ENCODE data around the gene BHLHA15.

BHLHA15 gene

DNA sequence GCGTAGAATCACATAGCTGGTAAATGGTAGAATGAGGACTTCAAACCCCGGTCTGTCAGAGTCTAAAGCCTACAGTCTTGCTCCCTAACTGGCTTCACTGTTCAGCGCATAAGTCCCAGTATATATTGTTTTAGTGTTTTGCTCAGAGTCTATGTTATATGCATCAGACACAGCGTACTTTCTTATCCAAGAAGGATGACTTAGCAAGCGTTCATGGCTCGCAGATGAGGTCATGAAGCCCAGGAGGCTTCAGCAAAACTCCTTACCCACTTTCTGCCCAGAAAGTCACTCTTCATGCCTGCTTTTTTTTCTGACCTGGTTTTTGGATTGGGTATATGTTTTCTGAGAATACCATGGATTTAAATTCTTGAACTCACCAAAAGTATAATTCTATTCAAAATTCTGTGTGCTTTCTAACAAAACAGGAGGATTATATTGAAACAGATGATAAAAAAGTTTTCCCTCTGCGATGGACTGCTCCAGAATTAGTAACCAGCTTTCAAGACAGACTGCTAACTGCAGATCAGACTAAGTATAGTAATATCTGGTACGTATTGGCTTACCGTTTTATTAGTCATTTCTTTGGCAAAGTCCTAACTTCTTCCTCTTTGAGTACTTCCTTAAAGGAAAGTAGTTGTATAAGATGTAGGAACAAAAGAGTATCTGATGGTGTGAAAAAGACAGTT lies 24.6 kb upstream of the BHLHA15 start:
- DNase-seq, result no peak

DNA sequence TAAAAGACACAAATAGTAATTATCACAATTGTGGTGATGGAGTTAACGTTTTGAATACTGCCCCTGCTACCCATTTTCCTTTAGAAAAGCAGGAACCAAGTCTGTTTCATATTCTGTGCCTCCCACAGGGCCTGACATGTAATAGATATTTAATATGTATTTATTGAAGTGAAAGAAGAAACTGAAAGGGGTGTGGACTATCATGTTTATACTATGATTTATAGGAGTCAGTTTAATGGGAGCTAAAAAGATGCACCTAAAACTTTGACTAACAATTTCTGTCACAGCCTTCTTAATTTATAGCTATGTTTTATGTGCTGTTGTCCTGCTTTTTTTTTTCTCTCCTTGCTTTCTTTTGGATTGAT lies 24.1 kb upstream of the BHLHA15 start:
- no peak for DNase-seq

DNA sequence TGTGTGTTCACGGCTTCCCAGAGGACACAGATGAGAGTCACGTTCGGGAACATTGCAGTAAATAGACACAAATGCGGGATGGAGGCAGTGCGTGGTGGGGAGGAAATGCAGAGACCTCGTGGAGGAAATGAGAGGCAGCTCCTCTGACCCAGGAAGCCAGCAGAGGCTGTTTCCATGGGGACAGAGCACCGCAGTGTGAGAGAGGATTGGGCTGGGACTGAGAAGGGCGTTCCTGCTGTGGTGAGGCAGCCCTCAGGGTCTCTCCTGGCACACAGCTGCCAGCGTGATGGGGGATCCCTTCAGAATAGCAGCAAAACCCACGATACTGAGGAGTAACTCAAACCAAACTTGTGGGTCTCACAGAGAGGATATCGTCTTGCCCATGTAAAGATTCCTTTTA lies 21.7 kb upstream of the BHLHA15 start:
- no peak for DNase-seq

DNA sequence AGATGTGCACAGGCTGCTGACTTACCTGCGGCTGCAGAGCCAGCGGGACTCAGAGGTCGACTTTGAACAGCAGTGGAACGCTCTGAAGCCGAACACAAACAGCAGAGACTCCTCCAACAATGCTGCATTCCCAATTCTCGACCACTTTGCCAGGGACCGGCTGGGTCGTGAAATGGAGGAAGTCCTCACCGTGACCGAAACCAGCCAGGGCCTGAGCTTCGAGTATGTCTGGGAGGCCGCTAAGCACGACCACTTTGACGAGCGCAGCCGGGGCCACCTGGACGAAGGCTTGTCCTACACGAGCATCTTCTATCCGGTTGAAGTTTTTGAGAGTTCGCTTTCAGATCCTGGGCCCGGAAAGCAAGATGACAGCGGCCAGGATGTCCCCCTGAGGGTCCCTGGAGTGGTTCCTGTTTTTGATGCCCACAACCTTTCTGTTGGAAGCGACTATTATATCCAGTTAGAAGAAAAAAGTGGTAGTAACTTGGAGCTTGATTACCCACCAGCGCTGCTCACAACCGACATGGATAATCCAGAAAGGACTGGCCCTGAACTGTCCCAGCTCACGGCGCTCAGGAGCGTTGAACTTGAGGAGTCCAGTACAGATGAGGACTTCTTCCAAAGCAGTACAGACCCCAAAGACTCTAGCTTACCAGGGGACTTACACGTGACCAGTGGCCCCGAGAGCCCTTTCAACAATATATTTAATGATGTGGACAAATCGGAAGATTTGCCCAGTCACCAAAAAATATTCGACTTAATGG lies 19.4 kb upstream of the BHLHA15 start:
- DNase-seq, result no peak

DNA sequence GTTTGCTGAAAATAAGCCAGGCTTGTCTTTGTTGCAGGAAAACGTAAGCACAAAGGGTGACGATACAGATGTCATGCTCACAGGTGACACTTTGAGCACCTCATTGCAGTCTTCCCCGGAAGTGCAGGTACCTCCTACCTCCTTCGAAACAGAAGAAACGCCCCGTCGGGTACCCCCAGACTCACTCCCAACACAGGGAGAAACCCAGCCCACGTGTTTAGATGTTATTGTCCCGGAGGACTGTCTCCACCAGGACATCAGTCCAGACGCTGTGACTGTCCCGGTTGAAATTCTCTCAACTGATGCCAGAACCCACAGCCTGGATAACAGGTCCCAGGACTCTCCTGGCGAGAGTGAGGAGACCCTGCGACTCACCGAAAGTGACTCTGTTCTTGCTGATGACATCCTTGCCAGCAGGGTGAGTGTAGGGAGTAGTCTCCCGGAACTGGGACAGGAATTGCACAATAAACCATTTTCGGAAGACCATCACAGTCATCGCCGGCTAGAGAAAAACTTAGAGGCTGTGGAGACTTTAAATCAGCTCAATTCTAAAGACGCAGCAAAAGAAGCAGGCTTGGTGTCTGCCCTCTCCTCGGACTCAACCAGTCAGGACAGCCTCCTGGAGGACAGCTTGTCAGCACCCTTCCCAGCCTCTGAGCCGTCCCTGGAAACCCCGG lies 18.3 kb upstream of the BHLHA15 start:
- DNase-seq, result no peak

DNA sequence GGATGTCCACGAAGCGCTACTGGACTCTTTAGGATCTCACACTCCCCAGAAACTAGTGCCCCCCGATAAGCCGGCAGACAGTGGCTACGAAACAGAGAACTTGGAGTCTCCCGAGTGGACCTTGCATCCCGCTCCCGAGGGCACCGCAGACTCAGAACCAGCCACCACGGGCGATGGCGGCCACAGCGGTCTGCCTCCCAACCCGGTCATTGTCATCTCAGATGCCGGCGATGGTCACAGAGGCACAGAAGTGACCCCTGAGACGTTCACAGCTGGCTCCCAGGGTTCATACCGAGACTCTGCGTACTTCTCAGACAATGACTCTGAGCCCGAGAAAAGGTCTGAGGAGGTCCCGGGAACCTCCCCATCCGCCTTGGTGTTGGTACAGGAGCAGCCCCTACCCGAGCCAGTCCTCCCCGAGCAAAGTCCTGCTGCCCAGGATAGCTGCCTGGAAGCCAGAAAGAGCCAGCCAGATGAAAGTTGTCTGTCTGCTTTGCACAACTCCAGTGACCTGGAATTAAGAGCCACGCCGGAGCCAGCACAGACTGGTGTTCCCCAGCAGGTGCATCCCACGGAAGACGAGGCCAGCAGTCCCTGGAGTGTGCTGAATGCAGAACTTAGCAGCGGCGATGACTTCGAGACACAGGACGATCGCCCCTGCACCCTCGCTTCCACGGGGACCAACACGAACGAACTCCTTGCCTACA lies 17.6 kb upstream of the BHLHA15 start:
- DNase-seq, result no peak

DNA sequence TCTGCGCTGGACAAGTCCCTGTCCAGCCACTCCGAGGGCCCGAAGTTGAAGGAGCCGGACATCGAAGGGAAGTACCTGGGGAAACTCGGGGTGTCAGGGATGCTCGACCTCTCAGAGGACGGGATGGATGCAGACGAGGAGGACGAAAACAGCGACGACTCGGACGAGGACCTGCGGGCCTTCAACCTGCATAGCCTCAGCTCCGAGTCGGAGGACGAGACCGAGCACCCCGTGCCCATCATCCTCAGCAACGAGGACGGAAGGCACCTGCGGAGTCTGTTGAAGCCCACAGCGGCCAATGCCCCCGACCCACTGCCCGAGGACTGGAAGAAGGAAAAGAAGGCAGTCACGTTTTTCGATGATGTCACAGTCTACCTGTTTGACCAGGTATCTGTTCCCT lies 17.1 kb upstream of the BHLHA15 start:
- no peak for DNase-seq

DNA sequence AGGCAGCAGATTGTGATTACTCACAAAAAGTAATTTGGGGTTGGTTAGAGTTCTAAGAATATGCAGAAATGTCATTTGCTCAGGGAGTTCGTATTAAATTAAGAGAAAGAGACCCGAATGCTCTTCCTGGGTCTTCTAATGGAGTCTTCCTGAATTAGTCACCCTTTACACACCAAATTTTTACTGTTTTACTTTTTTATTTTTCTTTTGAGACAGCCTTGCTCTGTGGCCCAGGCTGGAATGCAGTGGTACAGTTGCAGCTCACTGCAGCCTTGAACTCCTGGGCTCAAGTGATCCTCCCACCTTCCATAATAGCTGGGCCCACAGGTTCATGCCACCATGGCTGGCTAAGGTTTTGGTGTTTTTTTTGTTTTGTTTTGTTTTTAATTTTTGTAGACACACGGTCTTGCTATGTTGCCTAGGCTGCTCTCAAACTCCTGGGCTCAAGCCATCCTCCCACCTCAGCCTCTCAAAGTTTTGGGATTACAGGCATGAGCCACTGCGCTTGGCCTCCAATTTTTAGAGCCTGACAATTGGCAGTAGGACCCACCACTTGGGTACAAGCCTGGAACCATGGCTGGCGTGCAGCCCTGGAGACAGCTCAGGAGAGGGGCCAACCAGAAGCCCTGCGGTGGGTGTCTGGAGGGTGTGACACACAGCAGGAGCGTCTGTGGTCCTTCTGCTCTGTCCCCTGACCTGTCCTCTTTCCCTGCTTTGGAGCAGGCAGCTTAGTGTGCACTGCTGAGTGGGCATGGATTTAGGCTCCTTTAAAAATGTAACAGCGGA lies 16.4 kb upstream of the BHLHA15 start:
- peak in 11 of 58 donors; percentile 9 to 57 (median 32) for DNase-seq

DNA sequence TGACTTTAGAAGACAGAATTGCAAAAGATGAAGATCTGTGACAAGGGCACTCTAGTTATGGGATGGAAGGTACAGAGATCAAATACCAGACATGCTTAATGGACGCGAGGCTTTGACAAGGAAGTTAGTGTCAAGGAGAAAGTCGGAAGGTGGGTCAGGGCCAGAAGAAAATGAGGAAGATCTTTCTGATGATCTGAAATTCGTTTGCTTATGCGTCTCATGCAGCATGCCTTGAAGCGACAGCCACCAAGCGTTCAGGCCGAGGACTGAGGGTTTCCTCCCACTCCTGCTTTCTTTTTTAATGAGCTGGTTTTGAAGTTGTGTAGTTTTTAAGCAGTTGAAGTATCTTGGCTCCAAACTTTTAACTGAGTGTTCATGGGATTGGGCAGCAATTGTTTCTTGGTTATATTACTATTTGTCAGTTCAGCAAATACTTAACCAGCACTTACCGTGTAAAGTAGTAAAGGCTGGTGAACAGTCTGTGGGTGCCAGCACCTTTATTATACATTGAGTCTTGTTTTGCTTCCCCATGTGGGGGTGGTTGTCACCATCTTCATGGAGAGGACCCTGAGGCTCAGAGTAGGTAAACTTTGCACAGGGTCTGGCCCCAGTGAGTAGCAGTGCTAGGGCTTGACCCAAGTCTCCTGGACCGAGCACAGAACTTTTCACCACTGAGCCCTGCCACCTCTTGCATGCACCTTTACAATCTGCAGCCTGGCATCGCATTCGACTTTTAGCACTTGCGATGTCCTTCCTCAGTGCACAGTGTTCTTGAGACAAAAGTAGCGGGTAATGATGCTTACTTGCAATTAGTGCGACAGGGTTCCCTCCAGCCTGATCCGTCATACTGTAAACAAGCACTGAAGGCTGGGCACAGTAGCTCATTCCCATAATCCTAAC lies 14.3 kb upstream of the BHLHA15 start:
- DNase-seq, result peak in 4 of 58 donors; percentile 21 to 55 (median 28)

DNA sequence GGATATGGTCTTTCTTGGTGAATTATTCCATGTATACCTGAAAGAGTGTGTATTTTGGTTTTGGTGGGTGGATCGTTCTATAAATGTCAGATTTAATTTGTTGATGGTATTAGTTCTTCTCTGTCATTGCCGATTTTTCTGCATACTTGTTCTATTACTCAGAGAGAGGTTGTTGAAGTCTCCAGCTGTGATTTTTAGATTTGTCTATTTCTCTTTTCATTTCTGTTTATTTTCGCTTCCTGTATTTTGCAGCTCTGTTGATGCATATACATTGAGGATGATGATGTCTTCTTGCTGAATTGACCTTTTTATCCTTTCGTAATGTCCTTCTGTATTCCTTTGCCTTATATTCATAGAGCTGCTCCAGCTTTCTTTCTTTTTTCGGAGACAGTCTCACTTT lies 12.1 kb upstream of the BHLHA15 start:
- no peak for DNase-seq

DNA sequence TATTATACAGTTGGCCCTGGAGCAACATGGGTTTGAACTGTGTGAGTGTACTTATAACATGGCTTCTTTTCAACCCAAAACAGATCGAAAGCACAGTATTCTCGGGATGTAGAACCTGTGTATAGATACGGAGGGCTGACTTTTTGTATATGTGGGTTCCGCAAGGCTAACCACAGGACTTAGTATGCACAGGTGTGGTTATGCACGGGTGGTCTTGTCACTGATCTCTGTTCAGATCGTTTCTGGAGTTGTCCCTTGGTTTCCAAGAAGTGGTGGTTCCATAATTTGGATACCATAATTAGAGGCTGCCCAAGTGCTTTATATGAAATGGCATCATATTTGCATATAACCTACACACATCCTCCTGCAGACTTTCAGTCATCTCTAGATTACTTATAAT lies 10.9 kb upstream of the BHLHA15 start:
- DNase-seq, result no peak

DNA sequence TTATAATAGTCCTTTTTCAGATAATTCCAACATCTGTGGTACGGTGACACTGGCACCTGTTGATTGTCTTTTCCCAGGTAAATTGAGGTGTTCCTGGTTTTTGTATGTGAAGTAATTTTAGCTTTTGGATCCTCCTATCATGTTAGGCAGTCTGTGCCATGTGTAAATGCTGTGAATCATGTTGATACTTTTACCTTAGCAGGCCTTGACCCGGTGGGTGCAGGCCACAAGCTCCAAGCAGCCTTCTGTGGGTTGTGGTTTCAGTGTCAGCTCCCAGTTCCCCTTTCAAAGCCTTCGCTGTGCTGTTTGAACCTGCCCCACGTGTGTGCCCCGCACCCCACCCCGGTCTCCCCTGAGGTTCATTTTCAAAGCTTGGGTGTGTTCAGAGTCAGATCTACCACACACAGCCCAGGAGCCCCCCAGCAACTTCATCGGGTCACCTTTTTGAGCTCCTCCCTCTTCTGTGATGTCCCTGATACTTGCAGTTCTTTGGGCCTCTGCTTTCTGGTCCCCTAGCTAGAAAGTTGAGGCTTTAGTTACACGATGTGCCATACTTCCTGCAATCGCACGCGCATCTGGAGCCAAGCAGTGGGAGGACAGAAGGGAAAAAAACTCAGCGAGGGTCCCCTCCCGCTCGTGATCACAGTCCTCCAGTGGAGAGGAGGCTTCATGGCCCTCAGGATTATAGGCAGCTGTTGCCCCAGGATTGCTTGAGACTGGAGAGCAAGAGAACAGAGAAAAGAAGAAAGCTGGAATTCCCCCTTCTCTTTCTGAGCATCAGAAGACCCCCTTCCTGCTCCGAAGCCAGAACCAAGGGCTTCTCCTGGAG lies 8.7 kb upstream of the BHLHA15 start:
- no peak for DNase-seq

DNA sequence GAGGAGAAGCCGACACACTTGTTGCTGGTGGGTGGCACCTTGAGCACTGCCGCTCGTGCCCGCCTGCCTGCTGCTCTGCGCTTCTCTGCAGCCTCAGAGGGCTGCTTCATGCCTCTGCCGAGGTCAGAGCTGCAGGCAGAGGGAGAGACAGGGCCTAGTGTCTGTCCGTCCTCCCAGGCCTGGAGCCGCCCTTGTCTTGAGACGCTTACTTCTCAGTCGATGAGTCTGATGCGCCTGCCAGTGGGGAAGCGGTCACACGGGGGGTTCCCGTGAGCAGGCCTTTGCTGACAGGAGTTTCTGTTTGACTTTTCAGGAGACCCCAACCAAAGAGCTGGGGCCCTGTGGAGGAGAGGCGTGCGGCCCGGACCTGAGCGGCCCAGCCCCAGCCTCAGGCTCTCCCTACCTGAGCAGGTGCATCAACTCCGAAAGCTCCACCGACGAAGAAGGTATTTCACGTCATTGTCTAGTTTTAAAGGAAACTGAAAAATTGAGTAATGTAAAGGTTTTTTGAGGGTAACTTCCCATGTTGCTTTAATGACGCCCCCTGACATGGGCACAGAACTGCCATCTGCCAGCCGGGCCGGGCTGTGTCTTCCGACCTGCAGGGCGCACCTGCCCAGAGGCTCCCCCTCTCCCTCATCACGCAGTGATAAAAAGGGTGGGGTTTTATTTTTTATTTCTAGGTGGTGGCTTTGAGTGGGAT lies 7.8 kb upstream of the BHLHA15 start:
- no peak for DNase-seq

DNA sequence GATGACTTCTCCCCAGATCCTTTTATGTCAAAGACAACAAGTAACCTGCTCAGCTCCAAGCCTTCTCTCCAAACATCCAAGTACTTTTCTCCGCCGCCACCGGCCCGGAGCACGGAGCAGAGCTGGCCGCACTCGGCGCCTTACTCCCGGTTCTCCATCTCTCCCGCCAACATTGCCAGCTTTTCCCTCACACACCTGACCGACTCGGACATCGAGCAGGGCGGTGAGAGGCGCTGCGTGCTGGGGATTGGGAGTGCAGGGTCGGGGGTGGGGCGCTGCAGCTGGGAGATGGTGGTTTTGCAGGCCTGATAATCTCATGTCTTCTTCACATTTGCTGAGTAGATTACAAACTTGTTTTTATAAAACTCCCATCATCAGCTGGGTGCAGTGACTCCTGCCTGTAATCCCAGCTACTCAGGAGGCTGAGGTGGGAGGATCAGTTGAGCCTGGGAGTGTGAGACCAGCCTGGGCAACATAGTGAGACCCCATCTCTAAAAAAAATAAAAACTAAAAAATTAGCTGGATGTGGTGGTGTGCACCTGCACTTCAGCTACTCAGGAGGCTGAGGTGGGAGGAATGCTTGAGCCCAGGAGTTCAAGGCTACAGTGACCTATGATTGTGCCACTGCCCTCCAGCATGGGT lies 7.2 kb upstream of the BHLHA15 start:
- DNase-seq, result no peak

DNA sequence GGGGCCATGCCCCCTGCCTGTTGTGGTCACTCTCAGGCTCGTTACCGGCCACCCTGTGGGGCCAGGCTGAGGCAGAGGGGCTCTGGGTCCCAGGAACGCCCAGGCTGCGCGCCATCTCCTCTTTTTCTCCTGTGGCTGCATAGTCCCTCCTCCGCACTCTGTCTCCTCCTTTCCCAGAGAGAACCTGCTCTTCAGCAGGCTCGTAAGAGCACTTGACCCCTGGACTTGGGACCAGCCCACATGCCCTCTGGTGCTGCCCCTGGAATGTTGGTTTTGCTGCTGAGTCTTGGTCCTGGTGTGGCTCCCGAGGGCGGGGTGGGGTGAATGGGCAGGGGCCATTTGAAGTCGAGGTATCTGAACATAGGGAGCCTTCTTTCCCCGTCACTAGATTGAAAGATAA lies 6.6 kb upstream of the BHLHA15 start:
- no peak for DNase-seq

DNA sequence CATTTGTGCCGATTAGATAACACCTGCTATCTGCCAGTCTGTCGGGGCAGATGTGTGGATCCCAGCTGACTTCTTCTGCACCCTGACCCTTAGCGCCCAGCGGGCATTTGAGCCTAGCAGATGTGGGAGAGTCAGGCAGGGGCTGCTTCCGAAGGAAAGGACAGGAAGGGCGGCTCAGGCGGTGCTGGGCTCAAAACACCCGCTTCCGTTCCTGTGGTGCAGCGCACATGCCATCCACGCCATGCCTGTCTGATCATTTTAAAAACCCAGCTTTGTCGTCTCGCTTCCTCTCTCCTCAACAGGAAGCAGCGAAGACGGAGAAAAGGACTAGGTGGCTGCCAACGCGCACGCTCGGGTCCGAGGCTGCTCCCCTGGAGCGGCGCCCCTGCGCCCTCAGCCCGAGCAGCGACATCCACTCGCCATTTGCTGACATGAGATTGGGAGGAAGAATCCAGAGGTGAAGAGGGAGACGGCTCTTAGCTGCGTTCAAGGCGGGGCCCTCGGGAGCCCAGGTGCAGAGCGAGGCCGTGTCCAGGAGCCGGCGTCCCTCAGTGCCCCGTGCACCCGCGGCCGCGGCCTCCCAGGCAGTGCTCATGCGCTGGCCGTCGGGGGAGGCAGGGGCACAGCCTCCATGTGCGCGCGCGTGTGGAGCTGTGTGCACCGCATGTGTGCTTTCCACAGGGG lies 5.9 kb upstream of the BHLHA15 start:
- no peak for DNase-seq
